Activated CD8-positive, alpha-beta memory T cell treated with anti-CD3 and anti-CD28 coated beads for 4 hours (primary cell): Measurements from ENCODE around the gene ZNF101.
"Not testable (repeated sequence)": the region's sequence is repeated elsewhere in the genome, so short reads cannot be mapped to it uniquely, and the experiment has no call there.

Experiments used
- DNase-seq, 2 donors: peaks; one replicate each; pipeline ENCODE4 v3.0.0-alpha.2; 2020; ENCODE audit warnings: low read depth in 2 of 2

The ZNF101 gene

GRCh38 chr19:19661675-19662251, 6.9 kb upstream of the ZNF101 start:
- DNase-seq: no peak

GRCh38 chr19:19662344-19662743, 6.3 kb upstream of the ZNF101 start:
- no peak for DNase-seq

GRCh38 chr19:19662871-19663255, 5.8 kb upstream of the ZNF101 start:
- DNase-seq: no peak

- peak; percentile 83 to 94 for DNase-seq
These were observed 5.2 kb upstream of the ZNF101 start, which contains the start of gene ATP13A1 for GRCh38 chr19:19663256-19664120. ATP13A1 (minus strand) TSS chr19:19663676; CDS start chr19:19663666, 10 bp downstream.

DNA sequence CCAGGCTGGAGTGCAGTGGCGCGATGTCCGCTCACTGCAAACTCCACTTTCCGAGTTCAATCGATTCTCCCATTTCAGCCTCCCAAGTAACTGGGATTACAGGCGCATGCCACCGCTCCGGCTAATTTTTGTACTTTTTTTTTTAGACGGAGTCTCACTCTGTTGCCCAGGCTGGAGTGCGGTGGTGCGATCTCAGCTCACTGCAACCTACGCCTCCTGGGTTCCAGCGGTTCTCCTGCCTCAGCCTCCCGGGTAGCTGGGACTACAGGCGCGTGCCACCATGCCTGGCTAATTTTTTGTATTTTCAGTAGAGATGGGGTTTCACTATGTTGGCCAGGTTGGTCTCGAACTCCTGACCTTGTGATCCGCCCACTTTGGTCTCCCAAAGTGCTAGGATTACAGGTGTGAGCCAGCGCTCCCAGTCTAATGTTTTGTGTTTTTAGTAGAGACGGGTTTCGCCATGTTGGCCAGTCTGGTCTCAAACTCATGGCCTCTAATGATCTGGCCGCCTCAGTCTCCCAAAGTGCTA, 3.2 kb upstream of the ZNF101 start:
- not testable (repeated sequence) for DNase-seq

DNA sequence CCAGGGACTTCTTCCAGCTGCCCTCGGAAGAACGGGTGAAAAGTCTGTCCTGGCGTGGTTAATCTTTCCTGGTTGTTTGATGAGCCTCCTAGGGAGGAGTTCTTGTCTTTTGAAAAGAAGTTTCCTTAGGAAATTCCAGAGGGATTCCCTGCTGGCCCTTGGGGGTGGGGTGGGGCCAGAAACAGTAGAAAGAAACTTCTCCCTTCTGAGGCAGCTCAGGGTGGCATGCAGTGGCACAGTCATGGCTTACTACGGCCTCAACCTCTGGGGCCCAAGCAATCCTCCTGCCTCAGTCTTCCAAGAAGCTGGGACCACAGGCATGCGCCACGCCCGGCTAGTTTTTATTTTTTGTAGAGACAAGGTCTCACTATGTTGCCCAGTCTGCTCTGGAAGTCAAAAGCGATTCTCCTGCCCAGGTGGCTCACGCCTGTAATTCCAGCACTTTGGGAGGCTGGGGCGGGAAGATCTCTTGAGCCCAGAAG, 1.5 kb downstream of the ZNF101 start:
- no peak for DNase-seq

DNA sequence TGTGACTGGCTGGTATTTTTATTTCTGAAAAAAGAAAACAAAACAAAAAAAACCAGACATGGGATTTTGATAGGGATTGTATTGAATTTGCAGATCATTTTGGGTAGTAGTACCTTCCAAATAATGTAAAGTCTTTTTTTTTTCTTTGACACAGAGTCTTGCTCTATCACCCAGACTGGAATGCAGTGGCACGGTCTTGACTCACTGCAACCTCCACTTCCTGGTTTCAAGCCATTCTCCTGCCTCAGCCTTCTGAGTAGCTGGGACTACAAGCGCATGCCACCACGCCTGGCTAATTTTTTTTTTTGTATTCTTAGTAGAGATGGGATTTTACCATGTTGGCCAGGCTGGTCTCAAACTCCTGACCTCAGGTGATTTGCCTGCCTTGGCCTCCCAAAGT, 4.2 kb downstream of the ZNF101 start:
- DNase-seq: no peak

- DNase-seq: no peak
These were observed 5.7 kb downstream of the ZNF101 start for GRCh38 chr19:19674315-19674714.

DNA sequence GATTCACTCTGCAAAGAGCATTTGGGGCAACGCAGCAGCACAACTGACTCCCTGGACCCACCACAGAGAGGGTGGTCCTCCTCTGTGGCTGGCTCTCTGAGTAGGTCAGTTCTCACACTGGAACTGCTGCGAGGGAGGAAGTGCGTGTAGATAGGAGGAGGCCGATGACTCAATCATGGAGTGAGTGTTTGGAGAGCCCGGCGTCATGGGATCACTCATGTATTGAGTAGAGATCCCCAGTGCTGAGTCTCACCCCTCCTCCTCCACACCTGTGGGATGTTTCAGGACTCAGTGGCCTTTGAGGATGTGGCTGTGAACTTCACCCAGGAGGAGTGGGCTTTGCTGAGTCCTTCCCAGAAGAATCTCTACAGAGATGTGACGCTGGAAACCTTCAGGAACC, 8.9 kb downstream of the ZNF101 start:
- DNase-seq: no peak

DNA sequence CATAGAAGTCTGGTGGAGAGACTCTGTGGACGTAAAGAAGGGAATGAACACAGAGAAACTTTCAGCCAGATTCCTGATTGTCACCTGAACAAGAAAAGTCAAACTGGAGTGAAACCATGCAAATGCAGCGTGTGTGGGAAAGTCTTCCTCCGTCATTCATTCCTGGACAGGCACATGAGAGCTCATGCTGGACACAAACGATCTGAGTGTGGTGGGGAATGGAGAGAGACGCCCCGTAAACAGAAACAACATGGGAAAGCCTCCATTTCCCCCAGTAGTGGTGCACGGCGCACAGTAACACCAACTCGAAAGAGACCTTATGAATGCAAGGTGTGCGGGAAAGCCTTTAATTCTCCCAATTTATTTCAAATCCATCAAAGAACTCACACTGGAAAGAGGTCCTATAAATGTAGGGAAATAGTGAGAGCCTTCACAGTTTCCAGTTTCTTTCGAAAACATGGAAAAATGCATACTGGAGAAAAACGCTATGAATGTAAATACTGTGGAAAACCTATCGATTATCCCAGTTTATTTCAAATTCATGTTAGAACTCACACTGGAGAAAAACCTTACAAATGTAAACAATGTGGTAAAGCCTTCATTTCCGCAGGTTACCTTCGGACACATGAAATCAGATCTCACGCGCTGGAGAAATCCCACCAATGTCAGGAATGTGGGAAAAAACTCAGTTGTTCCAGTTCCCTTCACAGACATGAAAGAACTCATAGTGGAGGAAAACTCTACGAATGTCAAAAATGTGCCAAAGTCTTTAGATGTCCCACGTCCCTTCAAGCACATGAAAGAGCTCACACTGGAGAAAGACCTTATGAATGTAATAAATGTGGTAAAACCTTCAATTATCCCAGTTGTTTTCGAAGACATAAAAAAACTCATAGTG, 10.8 kb downstream of the ZNF101 start:
- DNase-seq: no peak

GRCh38 chr19:19686119-19686518, 17.5 kb downstream of the ZNF101 start:
- not testable (repeated sequence) for DNase-seq

GRCh38 chr19:19686580-19686979, 17.9 kb downstream of the ZNF101 start:
- DNase-seq: no peak

GRCh38 chr19:19687090-19687489, 18.5 kb downstream of the ZNF101 start:
- DNase-seq: no peak

DNA sequence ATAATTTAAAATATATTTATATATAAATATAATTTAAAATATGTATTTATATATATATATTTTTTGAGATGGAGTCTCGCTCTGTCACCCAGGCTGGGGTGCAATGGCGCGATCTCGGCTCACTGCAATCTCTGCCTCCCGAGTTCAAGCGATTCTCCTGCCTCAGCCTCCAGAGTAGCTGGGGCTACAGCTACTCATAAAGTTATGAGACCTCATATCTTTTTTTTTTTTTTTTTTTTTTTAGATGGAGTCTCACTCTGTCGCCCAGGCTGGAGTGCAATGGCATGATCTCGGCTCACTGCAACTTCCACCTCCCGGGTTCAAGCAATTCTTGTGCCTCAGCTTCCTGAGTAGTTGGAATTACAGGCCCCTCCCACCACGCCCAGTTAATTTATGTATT, 20.4 kb downstream of the ZNF101 start:
- not testable (repeated sequence) for DNase-seq

DNA sequence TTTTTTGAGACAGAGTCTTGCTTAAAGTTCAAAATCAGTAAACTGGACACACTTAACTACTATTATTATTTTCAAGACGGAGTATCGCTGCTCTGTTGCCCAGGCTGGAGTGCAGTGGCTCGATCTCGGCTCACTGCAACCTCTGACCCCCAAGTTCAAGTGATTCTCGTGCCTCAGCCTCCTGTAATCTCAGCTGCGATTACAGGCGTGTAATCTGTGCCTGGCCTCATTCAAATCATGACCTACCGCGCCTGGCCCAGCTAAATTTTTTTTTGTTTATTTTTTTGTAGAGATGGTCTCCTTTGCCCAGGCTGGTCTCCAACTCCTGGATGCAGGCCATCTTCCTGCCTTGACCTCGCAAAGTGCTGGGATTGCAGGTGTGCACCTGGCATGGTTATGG, 23.0 kb downstream of the ZNF101 start:
- no peak for DNase-seq

DNA sequence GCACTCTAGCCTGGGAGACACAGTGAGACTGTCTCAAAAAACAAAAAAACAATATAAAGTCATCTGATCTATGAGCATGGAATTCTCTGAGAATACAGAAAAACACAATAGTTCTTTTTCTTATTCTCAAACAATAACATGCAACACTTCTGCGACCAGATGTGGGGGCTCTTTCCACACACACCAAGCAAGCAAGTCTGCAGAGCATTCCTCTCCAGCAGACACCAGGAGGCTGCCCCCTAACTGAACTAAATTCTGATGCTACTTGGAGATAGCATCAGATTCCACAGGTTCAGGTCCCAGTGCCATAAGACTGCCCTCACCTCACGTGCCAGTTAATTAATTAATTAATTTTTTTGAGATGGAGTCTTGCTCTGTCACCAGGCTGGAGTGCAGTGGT, 27.7 kb downstream of the ZNF101 start:
- no peak for DNase-seq

DNA sequence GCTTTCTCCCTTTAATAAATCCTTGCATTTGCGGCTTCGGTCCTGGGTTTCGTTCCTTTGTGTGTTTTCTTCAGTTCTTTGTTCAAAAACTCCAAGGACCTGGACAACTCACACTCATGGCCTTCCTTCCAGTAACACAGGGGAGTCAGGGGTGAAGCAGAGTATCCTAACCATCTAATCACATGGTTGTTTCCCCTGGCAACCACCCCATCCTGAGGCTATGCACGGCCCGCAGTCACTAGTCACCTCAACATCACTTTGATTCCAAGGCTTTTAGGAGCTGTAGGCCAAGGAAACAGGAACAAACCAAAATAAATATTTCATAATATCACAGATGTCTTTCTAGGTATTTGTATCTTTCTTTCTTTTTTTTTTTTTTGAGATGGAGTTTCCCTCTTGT, 28.9 kb downstream of the ZNF101 start:
- no peak for DNase-seq

DNA sequence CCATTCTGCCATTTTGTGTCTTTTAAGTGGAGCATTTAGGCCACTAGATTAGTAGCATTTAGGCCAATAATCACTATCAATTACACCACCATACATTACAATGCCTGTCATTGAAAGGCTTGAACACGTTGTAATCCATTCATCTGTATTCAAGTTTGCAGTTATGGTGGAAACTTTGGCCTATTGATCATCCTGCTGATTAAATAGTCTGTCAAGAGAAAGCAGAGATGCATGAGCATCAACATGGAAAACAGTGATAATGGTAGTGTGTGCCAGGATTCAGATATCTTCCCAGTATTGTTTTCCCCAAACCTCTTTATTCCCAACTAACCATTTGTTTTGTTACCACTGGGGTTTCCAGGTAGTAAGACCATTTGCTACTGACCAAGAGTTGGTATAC, 31.9 kb downstream of the ZNF101 start:
- DNase-seq: not testable (repeated sequence)

DNA sequence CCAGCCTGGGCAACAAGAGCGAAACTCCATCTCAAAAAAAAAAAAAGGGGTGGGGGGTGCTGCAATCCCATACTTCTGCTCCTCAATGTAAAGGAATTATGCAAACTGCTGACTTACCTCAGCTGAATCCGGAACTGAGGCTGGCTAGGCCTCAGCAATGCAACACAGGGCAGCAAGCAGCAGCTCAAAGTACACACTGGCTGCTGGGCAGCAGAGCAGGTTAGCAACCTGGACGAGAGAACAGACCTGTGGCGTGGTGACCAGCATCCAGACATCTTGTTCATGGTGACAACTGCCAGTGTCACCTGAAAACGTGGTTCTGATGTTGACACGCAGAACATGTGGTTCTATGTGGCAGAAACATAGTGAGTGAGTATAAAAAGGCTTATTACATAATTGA, 36.2 kb downstream of the ZNF101 start:
- DNase-seq: no peak

- no peak for DNase-seq
These were observed 41.9 kb downstream of the ZNF101 start for GRCh38 chr19:19710506-19710905.

DNA sequence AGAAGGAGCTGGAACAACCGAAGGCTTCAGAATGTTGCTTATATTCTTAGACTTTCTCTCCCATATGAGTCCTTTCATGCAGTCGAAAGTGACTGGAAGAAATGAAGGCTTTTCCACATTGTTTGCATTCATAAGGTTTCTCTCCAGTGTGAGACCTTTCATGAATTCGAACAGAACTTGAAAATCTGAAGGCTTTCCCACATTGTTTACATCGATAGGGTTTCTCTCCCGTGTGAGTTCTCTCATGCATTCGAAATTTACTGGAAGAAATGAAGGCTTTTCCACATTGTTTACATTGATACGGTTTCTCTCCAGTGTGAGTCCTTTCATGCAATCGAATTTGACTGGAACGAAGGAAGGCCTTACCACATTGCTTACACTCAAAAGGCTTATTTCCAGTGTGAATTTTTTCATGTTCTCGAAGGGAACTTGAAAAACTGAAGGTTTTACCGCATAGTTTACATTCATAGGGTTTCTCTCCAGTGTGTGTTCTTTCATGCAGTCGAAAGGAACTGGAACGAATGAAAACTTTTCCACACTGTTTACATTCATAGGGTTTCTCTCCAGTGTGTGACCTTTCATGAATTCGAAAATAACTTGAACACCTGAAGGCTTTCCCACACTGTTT, 42.8 kb downstream of the ZNF101 start:
- no peak for DNase-seq
